Mucosa of descending colon (tissue), 3 donors: ENCODE measurements around the gene C11orf97. TPM values are rescaled to one million over a fixed set of nuclear protein-coding genes. Genes with fewer than 3 reads are reported as not detected.

Experiments
- ATAC-seq: fragments of 200-7000 bp; cut with Tn5 transposase; one replicate; pipeline ENCODE4 v1.9.1; 2020; ENCODE audit warnings: mild to moderate bottlenecking, moderate library complexity
- DNase-seq, 3 donors: peaks; one replicate each; pipeline ENCODE4 v3.0.0-alpha.2; 2020
- H3K36me3 ChIP-seq: fragments of 200-600 bp; one replicate; pipeline ENCODE4 v1.8.0; 2021; ENCODE audit warnings: low read depth, mild to moderate bottlenecking
- H3K4me1 ChIP-seq: fragments of 200-600 bp; one replicate; pipeline ENCODE4 v1.8.0; 2021; ENCODE audit warnings: low read depth, mild to moderate bottlenecking
- H3K4me3 ChIP-seq: fragments of 200-600 bp; one replicate; pipeline ENCODE4 v1.8.0; 2021; ENCODE audit warnings: mild to moderate bottlenecking
- H3K9me3 ChIP-seq: fragments of 200-600 bp; one replicate; pipeline ENCODE4 v1.8.0; 2021; ENCODE audit warnings: mild to moderate bottlenecking
- CTCF ChIP-seq: fragments of 200-600 bp; IDR thresholded peaks from one replicate; pipeline ENCODE4 v1.8.0; 2022; ENCODE audit warnings: antibody characterized with exemption, mild to moderate bottlenecking
- intact Hi-C, 2 donors: fragments of 100-400 bp; cut with DNase I in 1 of 2; cut with micrococcal nuclease in 1 of 2; formaldehyde crosslinking; loops; one replicate each; pipeline versions ENCODE4 v1.11.0 to v1.11.1; 2022; cut with DNase I, micrococcal nuclease
- total RNA-seq, 3 donors: library from RNA; stranded (reverse); fragmentation: NEBNext Ultra II Directional in 2 of 3; extraction: Animal tissue kit (Norgen Biotek cat#: 25700) in 2 of 3; gene quantifications; one replicate each; pipeline versions ENCODE4 v1.2.1 to v1.2.4, GENCODE V29; 2021 to 2023
- donor health status: DM: no; HTN: no; CAD: no; lungs with moderate emphysema.
- donor health status: DM: no; HTN: no; CAD: no.
- donor health status: DM: no; HTN: yes; CAD: no.

C11orf97 gene
- total RNA-seq, 3 donors from 2014 or later: not detected

GRCh38 chr11:94486068-94486467 is 26.2 kb upstream of the C11orf97 start:
- H3K4me1 ChIP-seq: no peaks in the 10 kb centered on the region
- H3K4me3 ChIP-seq: no peak overlapping the region
- H3K36me3 ChIP-seq: no peaks in the 10 kb centered on the region
- DNase-seq: no peak
- no peak for TF ChIP-seq CTCF
- no peaks in the 10 kb centered on the region for H3K9me3 ChIP-seq
- intact Hi-C loops: no loop called here
- ATAC-seq: no peak

GRCh38 chr11:94493281-94494125 is 18.8 kb upstream of the C11orf97 start, which contains the start of the genes ANKRD49 and MRE11:
Gene ANKRD49 (plus strand): TSS chr11:94493984. CDS start chr11:94496694, 2,710 bp downstream.
Gene MRE11 (minus strand): TSS chr11:94493844. CDS start chr11:94492801, 1,043 bp downstream.
- DNase-seq (peak; percentile 98 to 99 (median 98)), ATAC-seq (peak; percentile 100)
- intact Hi-C loops: no loop called here
- H3K4me1 ChIP-seq: peaks cover 13% of the 10 kb centered on the region
- no peak for TF ChIP-seq CTCF
- peak within 1 kb of the TSS; percentile 37 for H3K4me3 ChIP-seq
- H3K36me3 ChIP-seq: peaks cover 6% of the 10 kb centered on the region
- no peaks in the 10 kb centered on the region for H3K9me3 ChIP-seq

- no peak for TF ChIP-seq CTCF
- peak; percentile 71 for ATAC-seq
- intact Hi-C loops: no loop called here
These were observed 18.1 kb upstream of the C11orf97 start for GRCh38 chr11:94494126-94494680.

GRCh38 chr11:94500181-94500580 is 12.1 kb upstream of the C11orf97 start:
- no peaks in the 10 kb centered on the region for H3K4me1 ChIP-seq
- no peaks in the 10 kb centered on the region for H3K9me3 ChIP-seq
- intact Hi-C loops: loop anchor here in 1 of 2 donors (10.0 kb wide), 1 partner anchor 605 kb away; no protein-coding TSS in a partner anchor
- DNase-seq: no peak
- no peak for TF ChIP-seq CTCF
- no peak for ATAC-seq
- peaks cover 6% of the 10 kb centered on the region for H3K36me3 ChIP-seq
- H3K4me3 ChIP-seq: no peak overlapping the region

More at GRCh38 chr11:94494126-94494680, 18.1 kb upstream of the C11orf97 start:
- Histone ChIP-seq H3K4me3 (peak overlapping the region; percentile 37), H3K9me3 (no peaks in the 10 kb centered on the region), H3K4me1 (peaks cover 13% of the 10 kb centered on the region), H3K36me3 (peaks cover 6% of the 10 kb centered on the region)
- DNase-seq: no peak

- H3K4me3 ChIP-seq: no peak overlapping the region
- H3K36me3 ChIP-seq: peaks cover 6% of the 10 kb centered on the region
- no peaks in the 10 kb centered on the region for H3K9me3 ChIP-seq
- intact Hi-C loops: loop anchor here in 1 of 2 donors (10.0 kb wide), 1 partner anchor 607 kb away; no protein-coding TSS in a partner anchor
- ATAC-seq (no peak), DNase-seq (no peak)
- H3K4me1 ChIP-seq: no peaks in the 10 kb centered on the region
- TF ChIP-seq CTCF: no peak
These were observed 10.7 kb upstream of the C11orf97 start for GRCh38 chr11:94501522-94501921.
